ENCODE measurements around the gene KCTD17.

GRCh38 chr22:37070334-37070733 is 18.8 kb downstream of the KCTD17 start:
- no peak for TF ChIP-seq NFATC3 (CRISPR knock-in tag; IDR thresholded peaks at IDR 0.05)
- TF ChIP-seq, protein P1, sequence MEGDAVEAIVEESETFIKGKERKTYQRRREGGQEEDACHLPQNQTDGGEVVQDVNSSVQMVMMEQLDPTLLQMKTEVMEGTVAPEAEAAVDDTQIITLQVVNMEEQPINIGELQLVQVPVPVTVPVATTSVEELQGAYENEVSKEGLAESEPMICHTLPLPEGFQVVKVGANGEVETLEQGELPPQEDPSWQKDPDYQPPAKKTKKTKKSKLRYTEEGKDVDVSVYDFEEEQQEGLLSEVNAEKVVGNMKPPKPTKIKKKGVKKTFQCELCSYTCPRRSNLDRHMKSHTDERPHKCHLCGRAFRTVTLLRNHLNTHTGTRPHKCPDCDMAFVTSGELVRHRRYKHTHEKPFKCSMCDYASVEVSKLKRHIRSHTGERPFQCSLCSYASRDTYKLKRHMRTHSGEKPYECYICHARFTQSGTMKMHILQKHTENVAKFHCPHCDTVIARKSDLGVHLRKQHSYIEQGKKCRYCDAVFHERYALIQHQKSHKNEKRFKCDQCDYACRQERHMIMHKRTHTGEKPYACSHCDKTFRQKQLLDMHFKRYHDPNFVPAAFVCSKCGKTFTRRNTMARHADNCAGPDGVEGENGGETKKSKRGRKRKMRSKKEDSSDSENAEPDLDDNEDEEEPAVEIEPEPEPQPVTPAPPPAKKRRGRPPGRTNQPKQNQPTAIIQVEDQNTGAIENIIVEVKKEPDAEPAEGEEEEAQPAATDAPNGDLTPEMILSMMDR (CRISPR knock-in tag; IDR thresholded peaks at IDR 0.05): no peak
- TF ChIP-seq ZNF431 (CRISPR knock-in tag; IDR thresholded peaks at IDR 0.05; ENCODE audit: borderline replicate concordance, low read depth): no peak
- TF ChIP-seq RAD21 (CRISPR knock-in tag; IDR thresholded peaks at IDR 0.05): no peak
- no peak for TF ChIP-seq MYC (CRISPR knock-in tag; IDR thresholded peaks at IDR 0.05; ENCODE audit: borderline replicate concordance)
- TF ChIP-seq AHR (CRISPR knock-in tag; IDR thresholded peaks at IDR 0.05): no peak
- no peak for TF ChIP-seq NFE2L2 (IDR thresholded peaks at IDR 0.05; ENCODE audit: low read length)
